Suppressor macrophage treated with lipopolysaccharide for 4 hours (primary cell): ENCODE data around the gene FAM124A.
"Not testable (repeated sequence)": the region's sequence is repeated elsewhere in the genome, so short reads cannot be mapped to it uniquely, and the experiment has no call there.

Experiments used
- DNase-seq: peaks from one replicate; pipeline ENCODE4 v3.0.0-alpha.2; 2020

Gene FAM124A

GRCh38 chr13:51271528-51272085 lies 49.4 kb downstream of the FAM124A start:
- DNase-seq: no peak

GRCh38 chr13:51275101-51275500 lies 52.9 kb downstream of the FAM124A start:
- no peak for DNase-seq

- peak; percentile 71 for DNase-seq
These were observed 54.4 kb downstream of the FAM124A start for GRCh38 chr13:51276636-51277035.

- DNase-seq: no peak
These were observed 55.7 kb downstream of the FAM124A start for GRCh38 chr13:51277928-51278327.

GRCh38 chr13:51278426-51279130 lies 56.4 kb downstream of the FAM124A start:
- DNase-seq: no peak

GRCh38 chr13:51280379-51280940 lies 58.3 kb downstream of the FAM124A start:
- no peak for DNase-seq

- no peak for DNase-seq
These were observed 60.1 kb downstream of the FAM124A start for GRCh38 chr13:51282322-51282721.

- DNase-seq: not testable (repeated sequence)
These were observed 60.7 kb downstream of the FAM124A start for GRCh38 chr13:51282923-51283322.

GRCh38 chr13:51283371-51283770 lies 61.2 kb downstream of the FAM124A start:
- DNase-seq: no peak

- DNase-seq: no peak
These were observed 62.1 kb downstream of the FAM124A start for GRCh38 chr13:51284339-51284738.

- peak; percentile 87 for DNase-seq
These were observed 64.2 kb downstream of the FAM124A start for GRCh38 chr13:51286135-51287002.

- no peak for DNase-seq
These were observed 65.6 kb downstream of the FAM124A start for GRCh38 chr13:51287758-51288157.

- DNase-seq: not testable (repeated sequence)
These were observed 66.1 kb downstream of the FAM124A start for GRCh38 chr13:51288254-51288653.

- no peak for DNase-seq
These were observed 69.1 kb downstream of the FAM124A start for GRCh38 chr13:51291341-51291740.

- DNase-seq: no peak
These were observed 69.9 kb downstream of the FAM124A start for GRCh38 chr13:51292000-51292565.

- no peak for DNase-seq
These were observed 75.4 kb downstream of the FAM124A start for GRCh38 chr13:51297556-51297955.

- DNase-seq: no peak
These were observed 76.6 kb downstream of the FAM124A start for GRCh38 chr13:51298812-51299211.

- no peak for DNase-seq
These were observed 80.9 kb downstream of the FAM124A start for GRCh38 chr13:51303063-51303552.

GRCh38 chr13:51303882-51304281 lies 81.7 kb downstream of the FAM124A start:
- DNase-seq: no peak

GRCh38 chr13:51305271-51305967 lies 83.2 kb downstream of the FAM124A start:
- peak; percentile 37 for DNase-seq

- DNase-seq: no peak
These were observed 86.6 kb downstream of the FAM124A start for GRCh38 chr13:51308781-51309180.

GRCh38 chr13:51311231-51311630 lies 89.0 kb downstream of the FAM124A start:
- DNase-seq: no peak
